ENCODE data around the gene SERPINA12. TPM values are rescaled to one million over a fixed set of nuclear protein-coding genes. Genes with fewer than 3 reads are reported as not detected.
A peak's percentile ranks its signal among the peaks of the same experiment; 100 is the strongest.

The SERPINA12 gene
- total and polyA plus RNA-seq, 2 of the 13 experiments (the other 11 are each of a cell fraction or from before 2014, with no cell fraction given), result 0.08 TPM; not detected in 1

- TF ChIP-seq GATA4 (IDR thresholded peaks at IDR 0.05; ENCODE audit: borderline replicate concordance, low read depth) (0 out of 2 replicates have a peak, but pooled peaks have one; percentile 33), HOXA9 (CRISPR knock-in tag; IDR thresholded peaks at IDR 0.05; ENCODE audit: borderline replicate concordance) (no peak), KAT2B (IDR thresholded peaks at IDR 0.05; ENCODE audit: borderline replicate concordance, low read depth, low read length) (no peak), MXI1 (IDR thresholded peaks at IDR 0.05; ENCODE audit: borderline replicate concordance, low read depth, low read length) (no peak), ADNP (CRISPR knock-in tag; IDR thresholded peaks at IDR 0.05) (no peak), HMGXB4 (CRISPR knock-in tag; IDR thresholded peaks at IDR 0.05; ENCODE audit: borderline replicate concordance in 1 of 2, low read depth in 1 of 2) (no peak), SAP130 (CRISPR knock-in tag; IDR thresholded peaks at IDR 0.05; ENCODE audit: low read depth) (no peak), ZFAT (CRISPR knock-in tag; conservative IDR thresholded peaks at IDR 0.05) (no peak), ZNF639 (CRISPR knock-in tag; conservative IDR thresholded peaks at IDR 0.05) (no peak), ZNF761 (CRISPR knock-in tag; conservative IDR thresholded peaks at IDR 0.05) (no peak), RARA (CRISPR knock-in tag; IDR thresholded peaks at IDR 0.05) (0 out of 2 replicates have a peak, but pooled peaks have one; percentile 13), ZNF556 (CRISPR knock-in tag; IDR thresholded peaks at IDR 0.05; ENCODE audit: borderline replicate concordance) (no peak; the same call in 1 of the 2 replicates), MTA3 (CRISPR knock-in tag; IDR thresholded peaks at IDR 0.05) (no peak), SKIL (CRISPR knock-in tag; IDR thresholded peaks at IDR 0.05; ENCODE audit: borderline replicate concordance) (no peak), RELA (CRISPR knock-in tag; IDR thresholded peaks at IDR 0.05) (no peak), IRF1 (CRISPR knock-in tag; IDR thresholded peaks at IDR 0.05; ENCODE audit: low read depth) (no peak), MLLT10 (CRISPR knock-in tag; IDR thresholded peaks at IDR 0.05) (no peak), HMGXB3 (CRISPR knock-in tag; IDR thresholded peaks at IDR 0.05; ENCODE audit: borderline replicate concordance) (no peak)
Measured at GRCh38 chr14:94501588-94502516, 7.4 kb downstream of the SERPINA12 start (continued).

Measured in HepG2 (cell line).